CD4-positive, alpha-beta memory T cell (primary cell): ENCODE data around the gene CEP55. TPM values are rescaled to one million over a fixed set of nuclear protein-coding genes. Genes with fewer than 3 reads are reported as not detected.
"Not testable (repeated sequence)": the region's sequence is repeated elsewhere in the genome, so short reads cannot be mapped to it uniquely, and the experiment has no call there.

Experiments used
- CTCF ChIA-PET: fragments of 350-600 bp; sonication (Branson Sonifier 250); formaldehyde crosslinking; loops from one replicate; lab custom pipeline; 2021; ENCODE audit warnings: inconsistent platforms; ENCODE audit not compliant: partially characterized antibody; lab: Charles Lee
- POLR2A ChIA-PET: fragments of 350-600 bp; sonication (Branson Sonifier 250); formaldehyde crosslinking; loops from one replicate; lab custom pipeline; 2021; ENCODE audit not compliant: partially characterized antibody; lab: Charles Lee
- DNase-seq, 5 donors: peaks; one replicate each; pipeline versions ENCODE4 v3.0.0 to v3.0.0-alpha.2; 2020 to 2022; ENCODE audit warnings: mixed read lengths in 1 of 5
- H3K27ac ChIP-seq: one replicate; pipeline ENCODE4 v1.7.0; 2013; ENCODE audit warnings: low read depth, low read length
- H3K27me3 ChIP-seq: 2 replicates; pipeline ENCODE4 v1.7.0; 2013; ENCODE audit warnings: mild to moderate bottlenecking, low read length, moderate library complexity; ENCODE audit not compliant: insufficient read depth
- H3K36me3 ChIP-seq: 2 replicates; pipeline ENCODE4 v1.7.0; 2013; ENCODE audit warnings: mild to moderate bottlenecking, low read length, moderate library complexity; ENCODE audit not compliant: insufficient read depth
- H3K4me1 ChIP-seq: 2 replicates; pipeline ENCODE4 v1.7.0; 2013; ENCODE audit warnings: mild to moderate bottlenecking, low read length, moderate library complexity; ENCODE audit not compliant: insufficient read depth
- H3K4me3 ChIP-seq, 2 donors: one replicate each; pipeline ENCODE4 v1.7.0; 2013; ENCODE audit warnings: low read length in 2 of 2, mild to moderate bottlenecking in 1 of 2
- H3K9me3 ChIP-seq, 2 donors: one replicate each; pipeline ENCODE4 v1.7.0; 2013; ENCODE audit warnings: low read length in 2 of 2, control low read depth in 1 of 2; ENCODE audit not compliant: control insufficient read depth in 1 of 2
- H3K27ac Mint-ChIP-seq, 7 donors: one replicate each; pipeline ENCODE4 v1.8.0; 2020 to 2021; ENCODE audit warnings: mixed read lengths in 7 of 7, mild to moderate bottlenecking in 6 of 7, inconsistent platforms in 3 of 7, moderate library complexity in 3 of 7
- H3K27me3 Mint-ChIP-seq, 2 donors: one replicate each; pipeline ENCODE4 v1.8.0; 2020 to 2021; ENCODE audit warnings: mixed read lengths in 2 of 2
- H3K36me3 Mint-ChIP-seq, 2 donors: one replicate each; pipeline ENCODE4 v1.8.0; 2020 to 2021; ENCODE audit warnings: mixed read lengths in 2 of 2, inconsistent platforms in 1 of 2, mild to moderate bottlenecking in 1 of 2
- H3K4me1 Mint-ChIP-seq, 4 donors: one replicate each; pipeline ENCODE4 v1.8.0; 2020 to 2021; ENCODE audit warnings: mixed read lengths in 4 of 4, mild to moderate bottlenecking in 1 of 4
- H3K4me3 Mint-ChIP-seq, 8 donors: one replicate each; pipeline ENCODE4 v1.8.0; 2020 to 2021; ENCODE audit warnings: mixed read lengths in 8 of 8, mild to moderate bottlenecking in 7 of 8, moderate library complexity in 6 of 8, inconsistent platforms in 3 of 8
- H3K9me3 Mint-ChIP-seq, 8 donors: one replicate each; pipeline ENCODE4 v1.8.0; 2020 to 2021; ENCODE audit warnings: mixed read lengths in 8 of 8, mild to moderate bottlenecking in 5 of 8, inconsistent platforms in 3 of 8, moderate library complexity in 1 of 8
- intact Hi-C: fragments of 100-400 bp; cut with micrococcal nuclease; formaldehyde crosslinking; loops from one replicate; pipeline ENCODE4 v1.15.1; 2023
- polyA plus RNA-seq, 2 donors: library from polyadenylated mRNA; unstranded; fragments of 300-500 nt; fragmentation: Illumina TruSeq; gene quantifications; one replicate each; pipeline ENCODE4 v1.2.3, GENCODE V29; 2021
- total RNA-seq, 2 experiments: library from RNA; stranded (reverse); gene quantifications; one replicate each; pipeline ENCODE4 v1.2.3, GENCODE V29; 2021

The CEP55 gene
- total and polyA plus RNA-seq, 4 experiments from 2014 or later, result 0.17 to 0.69 (median 0.33) TPM

- Mint-ChIP-seq H3K36me3 (peaks cover 0 to 2% of the 10 kb centered on the region in 2 donors), H3K27me3 (peaks cover 0 to 1% of the 10 kb centered on the region in 2 donors), H3K4me3 (no peak overlapping the region), H3K27ac (no peak overlapping the region), H3K9me3 (peaks cover 0 to 4% (median 0%) of the 10 kb centered on the region in 8 donors), H3K4me1 (no peaks in the 10 kb centered on the region)
- Histone ChIP-seq H3K9me3 (no peaks in the 10 kb centered on the region), H3K4me1 (no peaks in the 10 kb centered on the region), H3K36me3 (no peaks in the 10 kb centered on the region), H3K27ac (no peak overlapping the region), H3K27me3 (no peaks in the 10 kb centered on the region), H3K4me3 (no peak overlapping the region)
- ChIA-PET CTCF (interaction anchor here (1.0 to 13.9 kb wide), 5 partner anchors 7 to 150 kb away, joined by 3 to 210 read pairs (median 4); partner anchors contain the start of gene MYOF), POLR2A (no interaction called here)
- intact Hi-C loops, result no loop called here
- no peak for DNase-seq
Observed at GRCh38 chr10:93518531-93518930, 22.1 kb downstream of the CEP55 start.

DNA sequence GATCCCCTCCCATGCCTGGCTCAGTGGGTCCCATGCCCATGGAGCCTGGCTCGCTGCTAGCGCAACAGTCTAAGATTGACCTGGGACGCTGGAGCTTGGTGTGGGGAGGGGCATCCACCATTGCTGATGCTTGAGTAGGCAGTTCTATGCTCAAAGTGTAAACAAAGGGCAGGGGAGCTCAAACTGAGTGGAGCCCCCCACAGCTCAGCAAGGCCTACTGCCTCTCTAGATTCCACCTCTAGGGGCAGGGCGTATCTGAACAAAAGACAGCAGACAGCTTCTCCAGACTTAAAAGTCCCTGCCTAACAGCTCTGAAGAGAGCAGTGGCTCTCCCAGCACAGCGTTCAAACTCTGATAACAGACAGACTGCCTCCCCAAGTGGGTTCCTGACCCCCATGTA is 38.9 kb downstream of the CEP55 start:
- H3K27ac ChIP-seq, result no peak overlapping the region
- peaks cover 0 to 2% (median 0%) of the 10 kb centered on the region in 8 donors for H3K9me3 Mint-ChIP-seq
- H3K27me3 Mint-ChIP-seq, result peaks cover 8 to 9% of the 10 kb centered on the region in 2 donors
- no peak overlapping the region for H3K27ac Mint-ChIP-seq
- H3K4me3 ChIP-seq, result no peak overlapping the region
- ChIA-PET CTCF (no interaction called here), POLR2A (no interaction called here)
- no peaks in the 10 kb centered on the region for H3K27me3 ChIP-seq
- no peak for DNase-seq
- no peaks in the 10 kb centered on the region for H3K9me3 ChIP-seq
- intact Hi-C loops, result no loop called here
- H3K4me1 Mint-ChIP-seq, result no peaks in the 10 kb centered on the region
- H3K4me3 Mint-ChIP-seq, result no peak overlapping the region
- H3K4me1 ChIP-seq, result no peaks in the 10 kb centered on the region
- no peaks in the 10 kb centered on the region for H3K36me3 Mint-ChIP-seq
- no peaks in the 10 kb centered on the region for H3K36me3 ChIP-seq

GRCh38 chr10:93540871-93541270 is 44.5 kb downstream of the CEP55 start:
- H3K4me3 ChIP-seq, H3K27ac ChIP-seq, H3K36me3 Mint-ChIP-seq, H3K4me1 Mint-ChIP-seq, POLR2A ChIA-PET, H3K4me1 ChIP-seq, H3K4me3 Mint-ChIP-seq, H3K27ac Mint-ChIP-seq, H3K9me3 ChIP-seq, H3K36me3 ChIP-seq, H3K27me3 Mint-ChIP-seq, intact Hi-C loops, H3K9me3 Mint-ChIP-seq, H3K27me3 ChIP-seq, DNase-seq, CTCF ChIA-PET: not testable (repeated sequence)

DNA sequence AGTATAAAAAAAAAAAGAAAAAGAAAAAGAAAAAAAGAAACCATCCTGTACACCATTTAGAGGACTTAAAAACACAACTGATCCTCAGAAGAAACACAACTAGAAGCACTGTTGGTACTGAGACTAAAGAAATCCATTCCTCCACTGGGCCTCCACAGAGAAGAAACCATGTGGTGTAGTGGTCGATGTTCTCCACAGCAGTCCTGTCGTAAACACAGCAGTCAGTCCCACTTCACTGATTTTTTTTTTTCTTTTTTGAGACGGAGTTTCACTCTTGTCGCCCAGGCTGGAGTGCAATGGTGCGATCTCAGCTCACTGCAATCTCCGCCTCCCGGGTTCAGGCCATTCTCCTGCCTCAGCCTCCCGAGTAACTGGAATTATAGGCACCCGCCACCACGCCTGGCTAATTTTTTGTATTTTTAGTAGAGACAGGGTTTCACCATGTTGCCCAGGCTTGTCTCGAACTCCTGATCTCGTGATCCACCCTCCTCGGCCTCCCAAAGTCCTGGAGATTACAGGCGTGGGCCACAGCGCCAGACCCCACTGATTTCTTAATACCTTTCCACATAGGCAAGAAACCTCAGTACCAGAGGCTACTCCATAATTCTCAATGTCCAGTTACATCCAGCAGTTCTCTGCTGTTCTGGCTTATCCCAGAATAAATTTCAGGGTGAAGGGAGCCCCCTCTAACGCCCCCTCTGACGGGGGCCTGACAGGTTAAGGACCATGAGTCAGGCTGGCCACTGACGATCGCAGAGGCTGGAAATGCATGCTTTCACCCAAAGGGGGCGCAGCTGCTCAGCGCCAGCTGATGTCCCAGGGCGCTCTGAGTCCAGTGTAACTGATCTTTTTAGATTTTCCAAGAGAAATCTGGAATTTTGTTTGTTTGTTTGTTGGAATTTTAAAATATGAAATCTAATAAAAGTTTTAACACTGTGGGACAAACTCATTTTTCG is 45.3 kb downstream of the CEP55 start:
- no peaks in the 10 kb centered on the region for H3K9me3 ChIP-seq
- Mint-ChIP-seq H3K4me1 (peaks cover 0 to 2% (median under 1%) of the 10 kb centered on the region in 4 donors), H3K4me3 (peak overlapping the region in 1 of 8 donors; percentile 12), H3K9me3 (peaks cover 0 to 2% (median 0%) of the 10 kb centered on the region in 8 donors), H3K27me3 (peaks cover 2 to 4% of the 10 kb centered on the region in 2 donors), H3K27ac (no peak overlapping the region), H3K36me3 (no peaks in the 10 kb centered on the region)
- no peaks in the 10 kb centered on the region for H3K27me3 ChIP-seq
- H3K4me3 ChIP-seq, result no peak overlapping the region
- H3K4me1 ChIP-seq, result no peaks in the 10 kb centered on the region
- DNase-seq, result peak in 2 of 5 donors; percentile 7 to 9
- H3K36me3 ChIP-seq, result no peaks in the 10 kb centered on the region
- CTCF ChIA-PET, result interaction anchor here (1.0 to 1.7 kb wide), 4 partner anchors 10 to 379 kb away, joined by 3 to 6 read pairs (median 3); no protein-coding TSS in a partner anchor
- no peak overlapping the region for H3K27ac ChIP-seq
- intact Hi-C loops, result no loop called here
- POLR2A ChIA-PET, result no interaction called here

- H3K27me3 Mint-ChIP-seq, result peaks cover 2 to 5% of the 10 kb centered on the region in 2 donors
- ChIA-PET POLR2A (no interaction called here), CTCF (interaction anchor here (1.0 to 1.7 kb wide), 5 partner anchors 10 to 379 kb away, joined by 3 to 6 read pairs (median 3); no protein-coding TSS in a partner anchor)
- Histone ChIP-seq H3K36me3 (no peaks in the 10 kb centered on the region), H3K4me3 (no peak overlapping the region), H3K27me3 (no peaks in the 10 kb centered on the region), H3K27ac (no peak overlapping the region), H3K4me1 (no peaks in the 10 kb centered on the region), H3K9me3 (no peaks in the 10 kb centered on the region)
- H3K27ac Mint-ChIP-seq, result no peak overlapping the region
- H3K9me3 Mint-ChIP-seq, result peaks cover 0 to 2% (median 0%) of the 10 kb centered on the region in 8 donors
- DNase-seq, result no peak
- intact Hi-C loops, result no loop called here
- H3K4me1 Mint-ChIP-seq, result peaks cover 0 to 2% (median under 1%) of the 10 kb centered on the region in 4 donors
- peak overlapping the region in 1 of 8 donors; percentile 12 for H3K4me3 Mint-ChIP-seq
- no peaks in the 10 kb centered on the region for H3K36me3 Mint-ChIP-seq
Observed at GRCh38 chr10:93542358-93542791, 46.0 kb downstream of the CEP55 start.

DNA sequence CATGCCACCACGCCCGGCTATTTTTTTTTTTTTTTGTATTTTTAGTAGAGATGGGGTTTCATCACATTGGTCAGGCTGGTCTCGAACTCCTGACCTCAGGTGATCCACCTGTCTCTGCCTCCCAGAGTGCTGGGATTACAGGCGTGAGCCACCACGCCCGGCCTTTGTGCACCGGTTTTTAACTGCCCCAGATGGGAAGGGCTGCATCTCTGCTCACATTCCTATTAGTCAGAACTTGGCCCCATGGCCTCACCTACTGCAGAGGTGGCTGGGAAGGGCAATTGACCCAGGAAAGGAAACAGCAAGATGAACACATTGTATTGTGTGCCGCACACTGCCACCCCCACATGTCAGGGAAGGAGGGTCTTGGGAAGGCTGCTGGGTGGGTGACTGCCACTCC is 50.6 kb downstream of the CEP55 start:
- H3K27ac ChIP-seq, H3K4me1 Mint-ChIP-seq, H3K4me3 Mint-ChIP-seq, H3K4me3 ChIP-seq, H3K27me3 Mint-ChIP-seq, H3K4me1 ChIP-seq, DNase-seq, H3K27ac Mint-ChIP-seq, intact Hi-C loops, H3K36me3 ChIP-seq, POLR2A ChIA-PET, H3K36me3 Mint-ChIP-seq, H3K9me3 ChIP-seq, H3K27me3 ChIP-seq, H3K9me3 Mint-ChIP-seq: not testable (repeated sequence)
- CTCF ChIA-PET, result interaction anchor here (0.7 kb wide), 1 partner anchor 79 kb away, joined by 3 read pairs; no protein-coding TSS in a partner anchor

DNA sequence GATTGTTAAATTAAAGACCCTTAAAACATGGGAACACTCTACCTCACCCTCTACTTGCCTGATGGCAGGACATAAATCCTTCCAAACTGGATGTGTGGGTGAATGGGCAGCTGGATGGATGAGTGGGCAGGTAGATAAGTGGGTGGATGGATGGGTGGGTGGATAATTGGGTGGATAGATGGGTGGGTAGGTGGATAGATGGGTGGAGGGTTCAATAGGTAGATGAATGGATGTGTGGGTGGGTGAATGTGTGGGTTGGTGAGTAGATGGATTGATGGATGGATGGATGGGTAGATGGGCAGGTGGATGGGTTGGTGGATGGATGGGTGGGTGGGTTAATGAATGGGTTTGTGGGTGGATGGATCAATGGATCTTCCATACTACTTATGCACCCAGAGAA is 51.1 kb downstream of the CEP55 start:
- peaks cover 0 to 3% of the 10 kb centered on the region in 2 donors for H3K27me3 Mint-ChIP-seq
- ChIA-PET POLR2A (no interaction called here), CTCF (no interaction called here)
- peaks cover 0 to under 1% (median under 1%) of the 10 kb centered on the region in 4 donors for H3K4me1 Mint-ChIP-seq
- H3K36me3 Mint-ChIP-seq, result no peaks in the 10 kb centered on the region
- no peak for DNase-seq
- Histone ChIP-seq H3K27me3 (no peaks in the 10 kb centered on the region), H3K36me3 (no peaks in the 10 kb centered on the region), H3K4me3 (no peak overlapping the region), H3K4me1 (no peaks in the 10 kb centered on the region), H3K9me3 (no peaks in the 10 kb centered on the region), H3K27ac (no peak overlapping the region)
- no peak overlapping the region for H3K27ac Mint-ChIP-seq
- intact Hi-C loops, result no loop called here
- no peaks in the 10 kb centered on the region for H3K9me3 Mint-ChIP-seq
- no peak overlapping the region for H3K4me3 Mint-ChIP-seq
